Neural cell (in vitro differentiated cells): ENCODE measurements around the gene PLEKHD1.

Experiments
- CTCF ChIP-seq: fragments of 450-650 bp; IDR thresholded peaks from 2 replicates; pipeline ENCODE4 v1.5.1; 2014; ENCODE audit warnings: antibody characterized with exemption, mild to moderate bottlenecking, moderate library complexity; ENCODE audit not compliant: poor library complexity, severe bottlenecking
- EP300 ChIP-seq: fragments of 450-650 bp; conservative IDR thresholded peaks from 2 replicates; pipeline ENCODE4 v1.6.1; 2014; ENCODE audit warnings: antibody characterized with exemption, mild to moderate bottlenecking, moderate library complexity; ENCODE audit not compliant: poor library complexity, severe bottlenecking
- EZH2 ChIP-seq: fragments of 200-600, 300-800 bp; shearing (Covaris generic), sonication (generic); IDR thresholded peaks from 2 replicates; pipeline ENCODE4 v1.6.1; 2014; ENCODE audit warnings: antibody characterized with exemption, low read length, borderline replicate concordance, mild to moderate bottlenecking; ENCODE audit not compliant: insufficient read depth, poor library complexity, severe bottlenecking
- MXI1 ChIP-seq: fragments of 450-650 bp; conservative IDR thresholded peaks from 2 replicates; pipeline ENCODE4 v1.6.1; 2014; ENCODE audit warnings: antibody characterized with exemption, mild to moderate bottlenecking; ENCODE audit not compliant: poor library complexity, severe bottlenecking
- POLR2AphosphoS5 ChIP-seq: IDR thresholded peaks from 2 replicates; pipeline ENCODE4 v1.6.1; 2012
- REST ChIP-seq: IDR thresholded peaks from 2 replicates; pipeline ENCODE4 v1.6.1; 2012; ENCODE audit warnings: borderline replicate concordance
- TAF1 ChIP-seq: IDR thresholded peaks from 2 replicates; pipeline ENCODE4 v1.6.1; 2012; ENCODE audit warnings: low read depth

GRCh38 chr14:69493038-69493437 lies 8.5 kb downstream of the PLEKHD1 start:
- TF ChIP-seq CTCF (no peak), MXI1 (no peak), POLR2AphosphoS5 (no peak), REST (no peak), EP300 (no peak), EZH2 (no peak), TAF1 (no peak)
